ENCODE data around the gene SMIM41.

Gene SMIM41

GRCh38 chr12:52146822-52147366 is 67.4 kb downstream of the SMIM41 start:
- TF ChIP-seq GABPA (IDR thresholded peaks at IDR 0.05; ENCODE audit: low read depth) (no peak), SPI1 (IDR thresholded peaks at IDR 0.05; ENCODE audit: borderline replicate concordance, low read depth) (no peak), CTCF (IDR thresholded peaks at IDR 0.05; ENCODE audit: insufficient read depth, low read length) (no peak), POLR2AphosphoS5 (IDR thresholded peaks at IDR 0.05; ENCODE audit: low read depth) (no peak)
- H3K27ac ChIP-seq (replicated peaks), result no peak overlapping the region
- no peak for DNase-seq (ENCODE audit: low read depth in 1 of 2, low spot score in 1 of 2)
- no peak overlapping the region for H3K4me3 ChIP-seq (replicated peaks; ENCODE audit: insufficient read depth, low read length)
- peaks cover 2% of the 10 kb centered on the region for H3K27me3 ChIP-seq (ENCODE audit: insufficient read depth, poor library complexity, severe bottlenecking)

GRCh38 chr12:52147367-52147963 is 68.0 kb downstream of the SMIM41 start:
- no peak overlapping the region for H3K4me3 ChIP-seq (replicated peaks; ENCODE audit: insufficient read depth, low read length)
- DNase-seq (ENCODE audit: low read depth in 1 of 2, low spot score in 1 of 2), result no peak
- no peak overlapping the region for H3K27ac ChIP-seq (replicated peaks)

GRCh38 chr12:52147964-52148463 is 68.5 kb downstream of the SMIM41 start:
- TF ChIP-seq SPI1 (IDR thresholded peaks at IDR 0.05; ENCODE audit: borderline replicate concordance, low read depth), result no peak
- TF ChIP-seq REST (IDR thresholded peaks at IDR 0.05; ENCODE audit: insufficient replicate concordance, low read depth), result no peak
- no peak for TF ChIP-seq GABPA (IDR thresholded peaks at IDR 0.05; ENCODE audit: low read depth)
- TF ChIP-seq CTCF (IDR thresholded peaks at IDR 0.05; ENCODE audit: insufficient read depth, low read length), result no peak
- Histone ChIP-seq H3K4me3 (replicated peaks; ENCODE audit: insufficient read depth, low read length) (no peak overlapping the region), H3K27ac (replicated peaks) (no peak overlapping the region), H3K27me3 (ENCODE audit: insufficient read depth, poor library complexity, severe bottlenecking) (peaks cover 2% of the 10 kb centered on the region)
- DNase-seq (ENCODE audit: low read depth in 1 of 2, low spot score in 1 of 2), result no peak

More at GRCh38 chr12:52147367-52147963, 68.0 kb downstream of the SMIM41 start:
- no peak for TF ChIP-seq GABPA (IDR thresholded peaks at IDR 0.05; ENCODE audit: low read depth)
- TF ChIP-seq REST (IDR thresholded peaks at IDR 0.05; ENCODE audit: insufficient replicate concordance, low read depth), result no peak
- TF ChIP-seq POLR2AphosphoS5 (IDR thresholded peaks at IDR 0.05; ENCODE audit: low read depth), result no peak
- TF ChIP-seq CTCF (IDR thresholded peaks at IDR 0.05; ENCODE audit: insufficient read depth, low read length), result no peak
- TF ChIP-seq SPI1 (IDR thresholded peaks at IDR 0.05; ENCODE audit: borderline replicate concordance, low read depth), result no peak
- H3K27me3 ChIP-seq (ENCODE audit: insufficient read depth, poor library complexity, severe bottlenecking), result peaks cover 2% of the 10 kb centered on the region

Measured in HL-60 (cell line).